ENCODE results near the gene ZDHHC8.

The ZDHHC8 gene

DNA sequence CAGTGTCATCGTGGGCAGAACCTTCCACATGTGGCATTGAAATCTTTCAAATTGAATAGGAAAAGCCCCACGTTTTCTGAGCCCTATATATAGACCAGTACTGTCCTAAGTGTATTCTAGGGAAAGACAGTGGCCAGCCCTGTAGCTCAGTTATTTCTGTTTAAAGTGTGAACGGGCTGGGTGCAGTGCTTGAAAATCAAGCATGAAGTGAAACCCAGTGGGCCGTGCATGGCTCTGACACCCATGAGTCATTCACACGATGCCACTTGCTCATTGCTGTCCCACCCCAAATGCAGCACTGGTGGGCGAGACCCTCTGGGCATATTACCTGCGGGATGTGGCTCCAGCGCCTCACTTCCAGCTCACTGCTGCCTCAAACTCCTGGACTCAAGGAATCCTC lies 49.0 kb downstream of the ZDHHC8 start:
- Histone ChIP-seq H3K36me3 (ENCODE audit: control insufficient read depth, insufficient read depth, low read length) (no peaks in the 10 kb centered on the region), H3K27ac (ENCODE audit: low read depth, low read length) (no peak overlapping the region), H3K9ac (ENCODE audit: low read length) (no peak overlapping the region), H3K4me3 (ENCODE audit: low read length) (no peak overlapping the region), H3K4me1 (ENCODE audit: control insufficient read depth, insufficient read depth, low read length) (no peaks in the 10 kb centered on the region), H3K27me3 (ENCODE audit: control insufficient read depth, insufficient read depth, low read length) (no peaks in the 10 kb centered on the region)

- no peaks in the 10 kb centered on the region for H3K4me1 ChIP-seq (ENCODE audit: control insufficient read depth, insufficient read depth, low read length)
- H3K4me3 ChIP-seq (ENCODE audit: low read length) = no peak overlapping the region
- H3K9ac ChIP-seq (ENCODE audit: low read length) = no peak overlapping the region
- H3K27ac ChIP-seq (ENCODE audit: low read depth, low read length) = no peak overlapping the region
- H3K27me3 ChIP-seq (ENCODE audit: control insufficient read depth, insufficient read depth, low read length) = no peaks in the 10 kb centered on the region
- H3K36me3 ChIP-seq (ENCODE audit: control insufficient read depth, insufficient read depth, low read length) = no peaks in the 10 kb centered on the region
Measured at GRCh38 chr22:20181194-20181883, 49.7 kb downstream of the ZDHHC8 start.

DNA sequence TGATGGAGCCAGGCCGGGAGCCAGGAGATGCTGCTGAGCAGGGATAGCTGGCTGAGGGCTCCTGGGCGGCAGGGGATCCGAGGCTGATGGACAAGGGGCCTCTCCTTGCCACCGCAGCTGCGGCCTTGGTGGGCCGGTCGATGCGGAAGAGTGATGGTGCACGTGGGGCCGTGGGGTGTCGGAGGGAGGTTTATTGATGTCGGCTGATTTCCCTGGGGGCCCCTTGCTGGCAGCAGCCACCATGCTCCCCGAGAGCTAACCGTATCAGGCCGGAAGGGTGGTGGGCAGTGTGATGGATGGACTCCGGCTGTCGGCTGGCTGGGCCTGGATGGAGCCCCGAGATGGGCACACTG lies 50.3 kb downstream of the ZDHHC8 start:
- Histone ChIP-seq H3K27ac (ENCODE audit: low read depth, low read length) (no peak overlapping the region), H3K4me1 (ENCODE audit: control insufficient read depth, insufficient read depth, low read length) (no peaks in the 10 kb centered on the region)

GRCh38 chr22:20182365-20182764 lies 50.8 kb downstream of the ZDHHC8 start:
- no peaks in the 10 kb centered on the region for H3K36me3 ChIP-seq (ENCODE audit: control insufficient read depth, insufficient read depth, low read length)
- H3K27ac ChIP-seq (ENCODE audit: low read depth, low read length) = no peak overlapping the region
- no peaks in the 10 kb centered on the region for H3K4me1 ChIP-seq (ENCODE audit: control insufficient read depth, insufficient read depth, low read length)

More for the DNA sequence above, 50.3 kb downstream of the ZDHHC8 start:
- no peaks in the 10 kb centered on the region for H3K36me3 ChIP-seq (ENCODE audit: control insufficient read depth, insufficient read depth, low read length)
- H3K9ac ChIP-seq (ENCODE audit: low read length) = no peak overlapping the region
- H3K27me3 ChIP-seq (ENCODE audit: control insufficient read depth, insufficient read depth, low read length) = no peaks in the 10 kb centered on the region
- H3K4me3 ChIP-seq (ENCODE audit: low read length) = no peak overlapping the region

GRCh38 chr22:20183101-20183500 lies 51.5 kb downstream of the ZDHHC8 start:
- Histone ChIP-seq H3K27ac (ENCODE audit: low read depth, low read length) (no peak overlapping the region), H3K27me3 (ENCODE audit: control insufficient read depth, insufficient read depth, low read length) (no peaks in the 10 kb centered on the region), H3K36me3 (ENCODE audit: control insufficient read depth, insufficient read depth, low read length) (no peaks in the 10 kb centered on the region), H3K4me3 (ENCODE audit: low read length) (no peak overlapping the region), H3K9ac (ENCODE audit: low read length) (peak overlapping the region; percentile 5), H3K4me1 (ENCODE audit: control insufficient read depth, insufficient read depth, low read length) (no peaks in the 10 kb centered on the region)

More at GRCh38 chr22:20182365-20182764, 50.8 kb downstream of the ZDHHC8 start:
- Histone ChIP-seq H3K9ac (ENCODE audit: low read length) (no peak overlapping the region), H3K27me3 (ENCODE audit: control insufficient read depth, insufficient read depth, low read length) (no peaks in the 10 kb centered on the region), H3K4me3 (ENCODE audit: low read length) (no peak overlapping the region)

DNA sequence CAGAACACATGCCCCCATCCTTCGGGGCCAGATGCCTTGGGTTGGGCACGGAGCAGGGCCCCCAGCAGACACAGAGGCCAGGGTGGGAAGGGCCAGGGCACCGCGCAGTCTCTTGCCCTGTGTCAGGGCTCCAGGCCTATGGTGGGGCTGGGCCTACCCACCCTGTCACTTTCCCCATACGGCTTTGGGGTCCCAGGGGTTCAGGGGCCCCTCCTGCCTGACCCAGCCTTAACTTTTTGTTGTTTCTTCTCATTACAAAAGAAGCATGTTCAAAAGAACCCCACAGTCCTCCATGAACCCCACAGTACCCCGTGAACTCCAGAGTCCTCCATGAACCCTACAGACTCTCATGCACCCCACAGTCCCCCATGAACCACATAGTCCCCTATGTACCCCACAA lies 52.2 kb downstream of the ZDHHC8 start:
- Histone ChIP-seq H3K4me3 (ENCODE audit: low read length) (no peak overlapping the region), H3K27me3 (ENCODE audit: control insufficient read depth, insufficient read depth, low read length) (no peaks in the 10 kb centered on the region), H3K4me1 (ENCODE audit: control insufficient read depth, insufficient read depth, low read length) (no peaks in the 10 kb centered on the region), H3K27ac (ENCODE audit: low read depth, low read length) (no peak overlapping the region), H3K9ac (ENCODE audit: low read length) (no peak overlapping the region), H3K36me3 (ENCODE audit: control insufficient read depth, insufficient read depth, low read length) (no peaks in the 10 kb centered on the region)

- Histone ChIP-seq H3K4me3 (ENCODE audit: low read length) (no peak overlapping the region), H3K36me3 (ENCODE audit: control insufficient read depth, insufficient read depth, low read length) (no peaks in the 10 kb centered on the region), H3K4me1 (ENCODE audit: control insufficient read depth, insufficient read depth, low read length) (no peaks in the 10 kb centered on the region)
Measured at GRCh38 chr22:20184501-20185165, 53.0 kb downstream of the ZDHHC8 start.

DNA sequence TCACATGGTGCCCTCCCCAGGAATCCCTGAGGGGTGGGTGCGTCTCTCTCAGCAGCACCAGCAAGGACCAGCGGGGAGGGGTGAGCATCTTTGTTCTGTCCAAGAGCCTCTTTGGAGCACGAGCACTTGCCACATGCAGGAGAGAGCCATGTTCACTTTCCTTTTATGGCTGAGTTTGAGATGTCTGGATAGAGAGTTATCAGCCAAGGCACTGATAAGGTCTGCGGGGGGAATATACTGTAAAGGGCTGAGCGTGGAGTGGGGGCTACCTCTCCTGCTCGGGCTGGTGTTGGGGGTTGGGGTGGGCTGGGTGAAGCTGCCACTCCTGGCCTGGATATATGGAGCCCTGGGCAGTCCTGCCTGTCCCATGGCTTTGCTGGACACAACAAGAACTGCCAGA lies 54.1 kb downstream of the ZDHHC8 start:
- H3K9ac ChIP-seq (ENCODE audit: low read length) = no peak overlapping the region
- no peaks in the 10 kb centered on the region for H3K27me3 ChIP-seq (ENCODE audit: control insufficient read depth, insufficient read depth, low read length)
- no peaks in the 10 kb centered on the region for H3K36me3 ChIP-seq (ENCODE audit: control insufficient read depth, insufficient read depth, low read length)
- H3K27ac ChIP-seq (ENCODE audit: low read depth, low read length) = no peak overlapping the region
- no peaks in the 10 kb centered on the region for H3K4me1 ChIP-seq (ENCODE audit: control insufficient read depth, insufficient read depth, low read length)
- H3K4me3 ChIP-seq (ENCODE audit: low read length) = no peak overlapping the region

More at GRCh38 chr22:20184501-20185165, 53.0 kb downstream of the ZDHHC8 start:
- no peaks in the 10 kb centered on the region for H3K27me3 ChIP-seq (ENCODE audit: control insufficient read depth, insufficient read depth, low read length)
- H3K9ac ChIP-seq (ENCODE audit: low read length) = no peak overlapping the region
- H3K27ac ChIP-seq (ENCODE audit: low read depth, low read length) = no peak overlapping the region

- Histone ChIP-seq H3K36me3 (ENCODE audit: control insufficient read depth, insufficient read depth, low read length) (no peaks in the 10 kb centered on the region), H3K4me1 (ENCODE audit: control insufficient read depth, insufficient read depth, low read length) (no peaks in the 10 kb centered on the region), H3K27ac (ENCODE audit: low read depth, low read length) (no peak overlapping the region), H3K9ac (ENCODE audit: low read length) (no peak overlapping the region), H3K4me3 (ENCODE audit: low read length) (no peak overlapping the region), H3K27me3 (ENCODE audit: control insufficient read depth, insufficient read depth, low read length) (no peaks in the 10 kb centered on the region)
Measured at GRCh38 chr22:20186183-20186870, 54.7 kb downstream of the ZDHHC8 start.

GRCh38 chr22:20186871-20187546 lies 55.4 kb downstream of the ZDHHC8 start:
- no peak overlapping the region for H3K27ac ChIP-seq (ENCODE audit: low read depth, low read length)
- no peaks in the 10 kb centered on the region for H3K4me1 ChIP-seq (ENCODE audit: control insufficient read depth, insufficient read depth, low read length)
- H3K9ac ChIP-seq (ENCODE audit: low read length) = no peak overlapping the region
- no peaks in the 10 kb centered on the region for H3K36me3 ChIP-seq (ENCODE audit: control insufficient read depth, insufficient read depth, low read length)
- H3K4me3 ChIP-seq (ENCODE audit: low read length) = no peak overlapping the region
- H3K27me3 ChIP-seq (ENCODE audit: control insufficient read depth, insufficient read depth, low read length) = no peaks in the 10 kb centered on the region

- no peak overlapping the region for H3K9ac ChIP-seq (ENCODE audit: low read length)
- no peak overlapping the region for H3K4me3 ChIP-seq (ENCODE audit: low read length)
- no peaks in the 10 kb centered on the region for H3K4me1 ChIP-seq (ENCODE audit: control insufficient read depth, insufficient read depth, low read length)
- H3K36me3 ChIP-seq (ENCODE audit: control insufficient read depth, insufficient read depth, low read length) = no peaks in the 10 kb centered on the region
- H3K27ac ChIP-seq (ENCODE audit: low read depth, low read length) = no peak overlapping the region
- no peaks in the 10 kb centered on the region for H3K27me3 ChIP-seq (ENCODE audit: control insufficient read depth, insufficient read depth, low read length)
Measured at GRCh38 chr22:20187777-20188566, 56.4 kb downstream of the ZDHHC8 start.

DNA sequence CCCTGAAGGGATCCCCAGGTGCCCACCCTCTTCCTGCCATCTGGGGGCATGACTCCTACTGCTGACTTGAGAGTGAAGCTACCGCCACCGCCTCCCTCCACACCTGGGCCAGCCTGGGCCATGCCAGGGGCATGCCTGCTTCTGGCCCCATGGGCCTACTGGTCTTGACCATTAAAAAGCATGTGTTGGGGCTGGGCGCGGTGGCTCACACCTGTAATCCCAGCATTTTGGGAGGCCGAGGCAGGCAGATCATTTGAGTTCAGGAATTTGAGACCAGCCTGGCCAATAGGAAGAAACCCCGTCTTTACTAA lies 56.9 kb downstream of the ZDHHC8 start:
- Histone ChIP-seq H3K27me3 (ENCODE audit: control insufficient read depth, insufficient read depth, low read length) (no peaks in the 10 kb centered on the region), H3K4me3 (ENCODE audit: low read length) (no peak overlapping the region), H3K9ac (ENCODE audit: low read length) (no peak overlapping the region), H3K36me3 (ENCODE audit: control insufficient read depth, insufficient read depth, low read length) (no peaks in the 10 kb centered on the region), H3K27ac (ENCODE audit: low read depth, low read length) (no peak overlapping the region), H3K4me1 (ENCODE audit: control insufficient read depth, insufficient read depth, low read length) (no peaks in the 10 kb centered on the region)
